Esophagus squamous epithelium (tissue), 5 donors: Measurements from ENCODE around the gene PDGFRA. TPM values are rescaled to one million over a fixed set of nuclear protein-coding genes. Genes with fewer than 3 reads are reported as not detected.

Source experiments
- DNase-seq: peaks from one replicate; lab custom pipeline; 2025; lab: John Stamatoyannopoulos, UW
- H3K27ac ChIP-seq, 4 donors: fragments of 200-600 bp; sonication (generic); one replicate each; pipeline ENCODE4 v1.5.1; 2016 to 2019; ENCODE audit warnings: mild to moderate bottlenecking in 1 of 4
- H3K27me3 ChIP-seq, 4 donors: fragments of 200-600 bp; sonication (generic); 1 replicate in 3 of 4; 2 replicates in 1 of 4; pipeline versions ENCODE4 v1.5.1 to v1.6.0; 2017 to 2021; ENCODE audit warnings: antibody characterized with exemption in 1 of 4
- H3K36me3 ChIP-seq, 3 donors: fragments of 200-600 bp; sonication (generic); one replicate each; pipeline ENCODE4 v1.5.1; 2016 to 2019
- H3K4me1 ChIP-seq, 3 donors: fragments of 200-600 bp; sonication (generic); one replicate each; pipeline ENCODE4 v1.5.1; 2017 to 2019
- H3K4me3 ChIP-seq, 4 donors: fragments of 200-600 bp; sonication (generic); 1 replicate in 3 of 4; 2 replicates in 1 of 4; pipeline ENCODE4 v1.5.1; 2016 to 2019; ENCODE audit warnings: mild to moderate bottlenecking in 2 of 4, moderate library complexity in 1 of 4
- H3K9me3 ChIP-seq, 3 donors: fragments of 200-600 bp; sonication (generic); one replicate each; pipeline ENCODE4 v1.5.1; 2016 to 2019
- POLR2A ChIP-seq, 4 donors: fragments of 450-650 bp; IDR thresholded peaks; one replicate each; pipeline ENCODE4 v1.6.1; 2017; ENCODE audit warnings: antibody characterized with exemption in 4 of 4, mild to moderate bottlenecking in 4 of 4, moderate library complexity in 3 of 4
- WGBS, 2 donors: methylation state at CpG; one replicate each; pipeline ENCODE4 v1.1.5; 2018; 5-methylcytosine and 5-hydroxymethylcytosine counted together
- intact Hi-C: fragments of 100-400 bp; cut with DNase I; formaldehyde crosslinking; loops from one replicate; pipeline ENCODE4 v1.15.0; 2022
- total RNA-seq, 4 donors: library from RNA; depleted of rRNA; stranded (reverse); fragments of >200 nt; gene quantifications; one replicate each; pipeline ENCODE4 v1.1.0, GENCODE V29; 2016
- TF ChIP-seq, protein P1 (sequence below), 6 experiments: fragments of 450-650 bp in 4 of 6; fragments of 200-600 bp in 2 of 6; sonication (generic) in 2 of 6; IDR thresholded peaks; one replicate each; pipeline ENCODE4 v1.5.1; 2016 to 2019; ENCODE audit warnings: antibody characterized with exemption in 6 of 6, mild to moderate bottlenecking in 4 of 6, moderate library complexity in 4 of 6
- donor health status: DM: yes; HTN: yes; CAD: no.

PDGFRA gene
- total RNA-seq, 4 donors from 2014 or later: 10.8 to 81.8 (median 28.3) TPM

DNA sequence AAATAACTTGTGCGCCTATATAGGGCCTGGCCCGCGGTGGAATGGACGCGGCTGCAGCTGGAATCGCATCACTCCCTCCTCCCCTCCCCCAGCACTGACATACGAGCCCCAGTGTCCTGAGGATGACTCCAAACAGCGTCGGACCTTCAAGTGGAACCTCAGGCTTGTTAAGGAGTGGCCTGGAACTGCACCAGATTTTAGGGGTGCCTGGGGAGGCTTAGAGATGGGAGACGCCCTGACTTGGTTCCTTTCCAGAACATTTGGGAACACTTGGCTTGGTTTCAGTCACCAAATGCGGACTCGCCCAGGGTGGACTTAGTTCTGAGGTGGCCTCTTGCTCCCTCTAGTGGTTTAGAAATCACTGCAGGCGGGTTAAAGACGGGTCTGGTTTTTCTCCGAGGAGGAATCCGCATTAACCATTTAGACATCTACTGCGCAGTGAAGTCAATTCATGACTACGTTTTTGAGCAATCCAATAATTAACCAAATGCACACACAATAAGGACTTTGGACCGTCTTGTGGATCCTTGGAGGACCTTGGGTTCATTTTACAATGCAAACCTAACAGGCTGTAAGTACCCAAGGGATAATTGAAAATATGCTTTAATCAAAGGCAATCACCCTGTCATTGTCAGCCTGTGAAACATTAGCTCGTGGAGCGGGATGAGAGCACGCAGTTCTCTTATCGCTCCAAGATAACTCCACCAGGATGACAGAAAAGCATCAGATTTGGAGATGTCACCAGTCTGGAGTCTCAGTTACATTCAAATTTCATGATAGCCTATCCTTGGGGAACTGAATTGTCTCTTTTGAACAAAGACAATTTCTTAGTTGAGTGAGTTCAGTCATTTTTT lies 11.2 kb upstream of the PDGFRA start:
- DNase-seq: peak; percentile 21
- Histone ChIP-seq H3K4me1 (peaks cover 2 to 41% (median 24%) of the 10 kb centered on the region in 3 donors), H3K36me3 (no peaks in the 10 kb centered on the region), H3K27ac (peak overlapping the region; percentile 15 to 60 (median 39)), H3K9me3 (no peaks in the 10 kb centered on the region), H3K4me3 (peak overlapping the region in 3 of 4 donors; percentile 29 to 58 (median 40)), H3K27me3 (peaks cover 0 to 38% (median 0%) of the 10 kb centered on the region in 4 donors)
- 1 to 5% methylated on average over 13 to 20 of the region's 23 CpGs for WGBS, 2 donors
- intact Hi-C loops: loop anchor here (5.0 kb wide), 1 partner anchor 291 kb away; no protein-coding TSS in a partner anchor
- TF ChIP-seq, protein P1, sequence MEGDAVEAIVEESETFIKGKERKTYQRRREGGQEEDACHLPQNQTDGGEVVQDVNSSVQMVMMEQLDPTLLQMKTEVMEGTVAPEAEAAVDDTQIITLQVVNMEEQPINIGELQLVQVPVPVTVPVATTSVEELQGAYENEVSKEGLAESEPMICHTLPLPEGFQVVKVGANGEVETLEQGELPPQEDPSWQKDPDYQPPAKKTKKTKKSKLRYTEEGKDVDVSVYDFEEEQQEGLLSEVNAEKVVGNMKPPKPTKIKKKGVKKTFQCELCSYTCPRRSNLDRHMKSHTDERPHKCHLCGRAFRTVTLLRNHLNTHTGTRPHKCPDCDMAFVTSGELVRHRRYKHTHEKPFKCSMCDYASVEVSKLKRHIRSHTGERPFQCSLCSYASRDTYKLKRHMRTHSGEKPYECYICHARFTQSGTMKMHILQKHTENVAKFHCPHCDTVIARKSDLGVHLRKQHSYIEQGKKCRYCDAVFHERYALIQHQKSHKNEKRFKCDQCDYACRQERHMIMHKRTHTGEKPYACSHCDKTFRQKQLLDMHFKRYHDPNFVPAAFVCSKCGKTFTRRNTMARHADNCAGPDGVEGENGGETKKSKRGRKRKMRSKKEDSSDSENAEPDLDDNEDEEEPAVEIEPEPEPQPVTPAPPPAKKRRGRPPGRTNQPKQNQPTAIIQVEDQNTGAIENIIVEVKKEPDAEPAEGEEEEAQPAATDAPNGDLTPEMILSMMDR (IDR thresholded peaks at IDR 0.05): peak; percentile 90 to 96 (median 94)
- TF ChIP-seq POLR2A (IDR thresholded peaks at IDR 0.05): no peak

DNA sequence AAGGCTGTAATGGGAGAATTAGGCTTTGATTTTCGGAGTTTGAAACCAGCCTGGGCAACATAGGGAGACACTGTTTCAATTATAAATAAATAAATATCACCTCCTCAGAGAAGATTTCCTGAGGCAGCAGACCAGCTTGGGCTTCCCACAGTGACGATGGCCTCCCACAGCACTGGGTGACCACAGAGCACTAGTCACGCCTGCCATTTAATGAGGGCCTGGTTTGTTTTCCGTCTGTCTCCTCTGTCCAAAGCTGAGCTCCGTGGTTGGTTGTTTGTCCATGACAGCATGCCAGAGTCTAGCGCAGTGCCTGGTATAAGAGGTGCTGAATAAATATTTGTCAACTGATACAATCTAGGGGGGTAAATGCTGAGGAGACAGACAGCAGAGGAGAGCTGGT lies 10.4 kb upstream of the PDGFRA start:
- no peak overlapping the region for H3K27ac ChIP-seq
- TF ChIP-seq POLR2A (IDR thresholded peaks at IDR 0.05): no peak
- TF ChIP-seq, protein P1 (IDR thresholded peaks at IDR 0.05): no peak
- DNase-seq: no peak
- H3K4me1 ChIP-seq: peaks cover 2 to 32% (median 16%) of the 10 kb centered on the region in 3 donors
- no peak overlapping the region for H3K4me3 ChIP-seq
- no peaks in the 10 kb centered on the region for H3K36me3 ChIP-seq
- H3K27me3 ChIP-seq: peaks cover 0 to 47% (median 0%) of the 10 kb centered on the region in 4 donors
- intact Hi-C loops: loop anchor here (5.0 kb wide), 1 partner anchor 291 kb away; no protein-coding TSS in a partner anchor
- H3K9me3 ChIP-seq: no peaks in the 10 kb centered on the region
- 83 to 94% methylated on average over 5 to 6 of the region's 6 CpGs for WGBS, 2 donors

DNA sequence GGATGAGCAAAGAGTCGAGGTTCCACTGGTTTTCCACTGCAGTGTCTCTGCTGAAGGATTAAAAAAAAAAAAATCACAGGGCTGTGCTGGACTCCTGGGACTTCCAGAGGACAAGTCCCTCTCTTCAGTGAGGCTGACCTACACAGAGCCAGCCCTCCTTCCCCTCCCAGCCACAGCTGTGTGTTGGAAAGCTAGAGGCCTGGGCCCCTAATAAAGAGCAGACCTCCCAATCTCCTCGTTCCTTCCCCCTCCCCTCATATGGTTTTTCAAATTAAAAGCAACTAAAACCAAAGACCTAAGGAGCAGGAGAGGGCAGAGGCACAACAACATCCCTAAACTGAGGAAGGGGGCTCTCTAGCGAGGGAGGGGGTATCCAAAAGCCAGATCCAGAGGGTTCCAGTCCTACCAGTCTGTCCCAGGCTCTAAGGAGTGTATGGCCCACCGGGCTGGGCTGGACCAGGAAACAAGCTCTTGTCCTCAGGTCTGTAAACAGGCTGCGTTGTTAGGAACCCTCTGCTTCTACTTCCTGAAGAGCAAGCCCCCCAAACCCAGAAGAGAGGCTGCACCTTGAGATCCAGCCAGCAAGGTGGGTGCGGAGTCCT lies 4.0 kb upstream of the PDGFRA start:
- 39 to 66% methylated on average over 2 to 6 of the region's 6 CpGs for WGBS, 2 donors
- intact Hi-C loops: no loop called here
- no peak for DNase-seq
- no peaks in the 10 kb centered on the region for H3K9me3 ChIP-seq
- H3K27ac ChIP-seq: peak overlapping the region in 3 of 4 donors; percentile 68 to 81 (median 76)
- no peak for TF ChIP-seq POLR2A (IDR thresholded peaks at IDR 0.05)
- TF ChIP-seq, protein P1 (IDR thresholded peaks at IDR 0.05): no peak
- no peaks in the 10 kb centered on the region for H3K36me3 ChIP-seq
- H3K4me3 ChIP-seq: peak overlapping the region in 2 of 4 donors; percentile 45 to 79
- peaks cover 23 to 50% (median 32%) of the 10 kb centered on the region in 3 donors for H3K4me1 ChIP-seq
- H3K27me3 ChIP-seq: peaks cover 0 to 92% (median 14%) of the 10 kb centered on the region in 4 donors

DNA sequence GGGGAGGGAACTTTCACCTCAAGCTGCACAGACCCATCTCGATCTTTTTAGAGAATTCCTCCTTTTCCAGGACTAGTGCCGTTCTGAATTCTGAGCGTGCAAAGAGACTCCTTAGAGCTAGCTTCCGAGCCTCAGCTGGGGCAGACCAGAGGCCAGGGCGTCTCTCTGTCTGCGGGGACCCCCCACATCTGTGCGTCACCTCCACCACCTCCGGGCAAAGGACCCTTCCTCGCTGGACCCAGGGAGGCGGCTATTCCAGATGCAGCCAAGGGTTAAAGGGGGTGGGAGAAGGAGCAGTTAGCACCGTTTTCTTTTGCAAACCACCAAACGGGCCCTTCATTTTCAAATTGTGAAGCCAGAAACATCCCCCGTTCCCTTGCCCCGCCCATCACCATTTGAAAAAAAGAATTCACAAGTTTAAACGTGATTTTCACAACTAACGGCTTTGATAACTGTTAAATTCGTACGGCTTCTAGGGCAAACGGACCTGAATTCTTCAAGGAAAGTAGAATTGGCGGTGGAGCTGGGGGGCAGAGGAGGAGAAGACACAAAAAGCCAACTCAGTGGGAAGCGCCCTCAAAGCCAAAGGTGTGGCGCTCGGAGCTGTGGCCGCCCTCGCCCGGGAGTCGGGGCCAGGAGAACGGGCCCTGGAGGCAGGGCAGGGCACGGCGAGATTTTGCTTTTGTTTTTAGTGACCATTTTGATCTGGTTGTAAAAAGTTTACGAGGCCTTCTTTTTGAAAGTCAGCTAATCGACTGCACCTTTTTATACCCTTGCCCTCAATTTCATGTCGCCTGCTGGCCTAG lies 3.3 kb upstream of the PDGFRA start:
- WGBS, 2 donors: 13 to 18% methylated on average over 23 to 32 of the region's 33 CpGs
- Histone ChIP-seq H3K27ac (peak overlapping the region; percentile 55 to 81 (median 72)), H3K9me3 (no peaks in the 10 kb centered on the region), H3K4me3 (peak overlapping the region; percentile 21 to 79 (median 44)), H3K27me3 (peaks cover 0 to 99% (median 20%) of the 10 kb centered on the region in 4 donors), H3K4me1 (peaks cover 25 to 57% (median 37%) of the 10 kb centered on the region in 3 donors), H3K36me3 (no peaks in the 10 kb centered on the region)
- intact Hi-C loops: no loop called here
- TF ChIP-seq, protein P1 (IDR thresholded peaks at IDR 0.05): peak in 1 of 6 experiments; percentile 22
- TF ChIP-seq POLR2A (IDR thresholded peaks at IDR 0.05): no peak
- DNase-seq: no peak
